GM12878 (cell line): ENCODE measurements around the gene HERPUD1. TPM values are rescaled to one million over a fixed set of nuclear protein-coding genes. Genes with fewer than 3 reads are reported as not detected.

ENCODE experiments used
- ATF7 ChIP-seq: fragments of 450-650 bp; IDR thresholded peaks from 2 replicates; pipeline ENCODE4 v1.6.1; 2016; ENCODE audit warnings: low read depth, mild to moderate bottlenecking
- BHLHE40 ChIP-seq, 2 experiments: fragments of 450-650 bp in 1 of 2; IDR thresholded peaks; 2 replicates each; pipeline ENCODE4 v1.6.1; 2011 to 2017; ENCODE audit warnings: low read depth in 2 of 2, borderline replicate concordance in 1 of 2, improper control_type of control experiment in 1 of 2, low read length in 1 of 2, mild to moderate bottlenecking in 1 of 2
- CEBPZ ChIP-seq: fragments of 150-350 bp; IDR thresholded peaks from 2 replicates; pipeline ENCODE4 v1.6.1; 2016; ENCODE audit warnings: low read depth, low read length
- IRF5 ChIP-seq: fragments of 450-650 bp; IDR thresholded peaks from 2 replicates; pipeline ENCODE4 v1.6.1; 2017; ENCODE audit warnings: borderline replicate concordance
- LARP7 ChIP-seq: fragments of 450-650 bp; IDR thresholded peaks from 2 replicates; pipeline ENCODE4 v1.6.1; 2017; ENCODE audit warnings: mild to moderate bottlenecking
- MYC ChIP-seq: IDR thresholded peaks from 2 replicates; pipeline ENCODE4 v1.6.1; 2011; ENCODE audit warnings: mild to moderate bottlenecking, low read length, moderate library complexity, inconsistent platforms; ENCODE audit not compliant: insufficient read depth, insufficient replicate concordance, insufficient read length, severe bottlenecking
- NR2F1 ChIP-seq: fragments of 450-650 bp; conservative IDR thresholded peaks from 2 replicates; pipeline ENCODE4 v1.6.1; 2017; ENCODE audit warnings: mild to moderate bottlenecking
- PKNOX1 ChIP-seq: fragments of 450-650 bp; IDR thresholded peaks from 2 replicates; pipeline ENCODE4 v1.6.1; 2016; ENCODE audit warnings: mild to moderate bottlenecking
- RAD21 ChIP-seq: IDR thresholded peaks from 2 replicates; pipeline ENCODE4 v1.6.1; 2011; ENCODE audit warnings: mild to moderate bottlenecking, low read depth, low read length, moderate library complexity; ENCODE audit not compliant: insufficient read depth
- RB1 ChIP-seq: fragments of 450-650 bp; formaldehyde crosslinking; IDR thresholded peaks from 2 replicates; pipeline ENCODE4 v1.6.1; 2017; ENCODE audit warnings: mild to moderate bottlenecking, borderline replicate concordance
- RELA ChIP-seq: fragments of 450-650 bp; IDR thresholded peaks from 2 replicates; pipeline ENCODE4 v1.8.0; 2014; ENCODE audit warnings: borderline replicate concordance; ENCODE audit not compliant: partially characterized antibody
- RELB ChIP-seq: fragments of 450-650 bp; IDR thresholded peaks from 2 replicates; pipeline ENCODE4 v1.6.1; 2017; ENCODE audit warnings: low read depth, mild to moderate bottlenecking, moderate library complexity
- SMC3 ChIP-seq: IDR thresholded peaks from 2 replicates; pipeline ENCODE4 v1.6.1; 2011; ENCODE audit warnings: low read length, improper control_type of control experiment, borderline replicate concordance
- polyA plus RNA-seq, 11 experiments: library from polyadenylated mRNA; depleted of rRNA in 4 of 11; unstranded in 6 of 11; stranded (reverse) in 5 of 11; fragments of >200 nt; fragmentation: Nextera tagmentation in 4 of 11; fragmentation: Illumina TruSeq in 1 of 11; extraction: Ambion mirVana in 4 of 11; extraction: Trizol in 1 of 11; gene quantifications; 1 replicate in 1 of 11; 2 replicates in 10 of 11; pipeline versions ENCODE4 v1.2.1 to v1.2.3, GENCODE V29; 2011 to 2016; ENCODE audit warnings: inconsistent platforms in 2 of 11, missing spikeins in 2 of 11, low read depth in 1 of 11
- total RNA-seq, 4 experiments: library from RNA; depleted of rRNA in 3 of 4; stranded (reverse); fragments of >200 nt in 3 of 4; fragmentation: Illumina TruSeq in 1 of 4; extraction: Trizol in 1 of 4; gene quantifications; 2 replicates each; pipeline versions ENCODE4 v1.2.1 to v1.2.3, GENCODE V29; 2013 to 2021
- TF ChIP-seq, protein P1 (sequence below): fragments of 450-650 bp; IDR thresholded peaks from 2 replicates; pipeline ENCODE4 v1.6.1; 2014; ENCODE audit warnings: mild to moderate bottlenecking
- TF ChIP-seq, protein P2 (sequence below): fragments of 450-650 bp; IDR thresholded peaks from 2 replicates; pipeline ENCODE4 v1.6.1; 2017; ENCODE audit warnings: mild to moderate bottlenecking, moderate library complexity

Gene HERPUD1
- total and polyA plus RNA-seq, 10 of the 15 experiments (the other 5 are each of a cell fraction or from before 2014, with no cell fraction given), result 32.6 to 212 (median 122) TPM

GRCh38 chr16:56984639-56985038 lies 52.7 kb downstream of the HERPUD1 start (continued):
- no peak for TF ChIP-seq ATF7
- TF ChIP-seq RAD21, result no peak
- TF ChIP-seq PKNOX1, result no peak
- TF ChIP-seq RELB, result 0 out of 2 replicates have a peak, but pooled peaks have one; percentile 21
- TF ChIP-seq CEBPZ, result no peak
- TF ChIP-seq RELA, result no peak
- TF ChIP-seq SMC3, result no peak
- TF ChIP-seq, protein P1, sequence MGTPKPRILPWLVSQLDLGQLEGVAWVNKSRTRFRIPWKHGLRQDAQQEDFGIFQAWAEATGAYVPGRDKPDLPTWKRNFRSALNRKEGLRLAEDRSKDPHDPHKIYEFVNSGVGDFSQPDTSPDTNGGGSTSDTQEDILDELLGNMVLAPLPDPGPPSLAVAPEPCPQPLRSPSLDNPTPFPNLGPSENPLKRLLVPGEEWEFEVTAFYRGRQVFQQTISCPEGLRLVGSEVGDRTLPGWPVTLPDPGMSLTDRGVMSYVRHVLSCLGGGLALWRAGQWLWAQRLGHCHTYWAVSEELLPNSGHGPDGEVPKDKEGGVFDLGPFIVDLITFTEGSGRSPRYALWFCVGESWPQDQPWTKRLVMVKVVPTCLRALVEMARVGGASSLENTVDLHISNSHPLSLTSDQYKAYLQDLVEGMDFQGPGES, result no peak
- TF ChIP-seq, protein P2, sequence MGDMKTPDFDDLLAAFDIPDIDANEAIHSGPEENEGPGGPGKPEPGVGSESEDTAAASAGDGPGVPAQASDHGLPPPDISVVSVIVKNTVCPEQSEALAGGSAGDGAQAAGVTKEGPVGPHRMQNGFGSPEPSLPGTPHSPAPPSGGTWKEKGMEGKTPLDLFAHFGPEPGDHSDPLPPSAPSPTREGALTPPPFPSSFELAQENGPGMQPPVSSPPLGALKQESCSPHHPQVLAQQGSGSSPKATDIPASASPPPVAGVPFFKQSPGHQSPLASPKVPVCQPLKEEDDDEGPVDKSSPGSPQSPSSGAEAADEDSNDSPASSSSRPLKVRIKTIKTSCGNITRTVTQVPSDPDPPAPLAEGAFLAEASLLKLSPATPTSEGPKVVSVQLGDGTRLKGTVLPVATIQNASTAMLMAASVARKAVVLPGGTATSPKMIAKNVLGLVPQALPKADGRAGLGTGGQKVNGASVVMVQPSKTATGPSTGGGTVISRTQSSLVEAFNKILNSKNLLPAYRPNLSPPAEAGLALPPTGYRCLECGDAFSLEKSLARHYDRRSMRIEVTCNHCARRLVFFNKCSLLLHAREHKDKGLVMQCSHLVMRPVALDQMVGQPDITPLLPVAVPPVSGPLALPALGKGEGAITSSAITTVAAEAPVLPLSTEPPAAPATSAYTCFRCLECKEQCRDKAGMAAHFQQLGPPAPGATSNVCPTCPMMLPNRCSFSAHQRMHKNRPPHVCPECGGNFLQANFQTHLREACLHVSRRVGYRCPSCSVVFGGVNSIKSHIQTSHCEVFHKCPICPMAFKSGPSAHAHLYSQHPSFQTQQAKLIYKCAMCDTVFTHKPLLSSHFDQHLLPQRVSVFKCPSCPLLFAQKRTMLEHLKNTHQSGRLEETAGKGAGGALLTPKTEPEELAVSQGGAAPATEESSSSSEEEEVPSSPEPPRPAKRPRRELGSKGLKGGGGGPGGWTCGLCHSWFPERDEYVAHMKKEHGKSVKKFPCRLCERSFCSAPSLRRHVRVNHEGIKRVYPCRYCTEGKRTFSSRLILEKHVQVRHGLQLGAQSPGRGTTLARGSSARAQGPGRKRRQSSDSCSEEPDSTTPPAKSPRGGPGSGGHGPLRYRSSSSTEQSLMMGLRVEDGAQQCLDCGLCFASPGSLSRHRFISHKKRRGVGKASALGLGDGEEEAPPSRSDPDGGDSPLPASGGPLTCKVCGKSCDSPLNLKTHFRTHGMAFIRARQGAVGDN, result peak; percentile 20; the same call in 1 of the 2 replicates
- no peak for TF ChIP-seq RB1
- no peak for TF ChIP-seq MYC
- no peak for TF ChIP-seq IRF5
- TF ChIP-seq NR2F1, result peak; percentile 54
- TF ChIP-seq BHLHE40 (IDR thresholded peaks at IDR 0.05; ENCODE audit: borderline replicate concordance in 1 of 2, low read depth in 2 of 2, low read length in 1 of 2), result 0 out of 4 replicates have a peak, but pooled peaks of 1 of the 2 experiments have one; percentile 29
- TF ChIP-seq LARP7, result no peak
